DOHH2 (cell line): ENCODE measurements around the gene CD28.

Experiments
- H3F3A ChIP-seq: fragments of 200-600 bp; sonication (generic), shearing (Covaris generic); 2 replicates; pipeline ENCODE4 v1.6.0; 2016; ENCODE audit warnings: antibody characterized with exemption, mild to moderate bottlenecking; ENCODE audit not compliant: control insufficient read depth, insufficient read depth
- H3K27ac ChIP-seq: fragments of 200-600 bp; sonication (generic); 2 replicates; pipeline ENCODE4 v1.5.1; 2014; ENCODE audit warnings: low read depth, mild to moderate bottlenecking, low read length, moderate library complexity
- H3K27me3 ChIP-seq: fragments of 200-600 bp; sonication (generic); 2 replicates; pipeline ENCODE4 v1.6.1; 2014; ENCODE audit warnings: mild to moderate bottlenecking, low read length, mixed read lengths; ENCODE audit not compliant: control insufficient read depth
- H3K36me3 ChIP-seq: fragments of 200-600 bp; sonication (generic); 2 replicates; pipeline ENCODE4 v1.6.1; 2014; ENCODE audit warnings: mild to moderate bottlenecking, low read length, moderate library complexity, mixed read lengths; ENCODE audit not compliant: control insufficient read depth
- H3K4me1 ChIP-seq: fragments of 200-600 bp; sonication (generic); 2 replicates; pipeline ENCODE4 v1.6.1; 2014; ENCODE audit warnings: mild to moderate bottlenecking, low read length, mixed read lengths; ENCODE audit not compliant: control insufficient read depth
- H3K4me2 ChIP-seq: fragments of 200-600 bp; sonication (generic); 2 replicates; pipeline ENCODE4 v1.6.0; 2014; ENCODE audit warnings: mild to moderate bottlenecking, low read length, moderate library complexity
- H3K4me3 ChIP-seq: fragments of 200-600 bp; sonication (generic); 2 replicates; pipeline ENCODE4 v1.5.1; 2014; ENCODE audit warnings: mild to moderate bottlenecking, low read length, mixed read lengths
- H3K79me2 ChIP-seq: fragments of 200-600 bp; sonication (generic); 2 replicates; pipeline ENCODE4 v1.6.1; 2014; ENCODE audit warnings: mild to moderate bottlenecking, low read length, mixed read lengths; ENCODE audit not compliant: control insufficient read depth
- H3K9me2 ChIP-seq: fragments of 200-600 bp; sonication (generic); replicated peaks from 2 replicates; pipeline ENCODE4 v1.6.1; 2014; ENCODE audit warnings: mild to moderate bottlenecking, low read length, mixed read lengths; ENCODE audit not compliant: control insufficient read depth
- H3K9me3 ChIP-seq: fragments of 200-600 bp; sonication (generic); 2 replicates; pipeline ENCODE4 v1.6.1; 2014; ENCODE audit warnings: antibody characterized with exemption, low read length, mixed read lengths; ENCODE audit not compliant: control insufficient read depth, insufficient read depth
- H4K20me1 ChIP-seq: fragments of 200-600 bp; sonication (generic); 2 replicates; pipeline ENCODE4 v1.6.0; 2014; ENCODE audit warnings: low read depth, mild to moderate bottlenecking, antibody characterized with exemption, low read length, moderate library complexity; ENCODE audit not compliant: control insufficient read depth, insufficient read depth
- EZH2phosphoT487 ChIP-seq: fragments of 200-600 bp; sonication (generic); IDR thresholded peaks from 2 replicates; pipeline ENCODE4 v1.6.1; 2017; ENCODE audit warnings: borderline replicate concordance, mild to moderate bottlenecking, antibody characterized with exemption, low read length, moderate library complexity, mixed read lengths
- TF ChIP-seq, protein P1 (sequence below): fragments of 200-600 bp; sonication (generic); IDR thresholded peaks from one replicate; pipeline ENCODE4 v1.5.1; 2014; ENCODE audit warnings: antibody characterized with exemption, mild to moderate bottlenecking, low read depth, low read length; ENCODE audit not compliant: poor library complexity, severe bottlenecking

CD28 gene

DNA sequence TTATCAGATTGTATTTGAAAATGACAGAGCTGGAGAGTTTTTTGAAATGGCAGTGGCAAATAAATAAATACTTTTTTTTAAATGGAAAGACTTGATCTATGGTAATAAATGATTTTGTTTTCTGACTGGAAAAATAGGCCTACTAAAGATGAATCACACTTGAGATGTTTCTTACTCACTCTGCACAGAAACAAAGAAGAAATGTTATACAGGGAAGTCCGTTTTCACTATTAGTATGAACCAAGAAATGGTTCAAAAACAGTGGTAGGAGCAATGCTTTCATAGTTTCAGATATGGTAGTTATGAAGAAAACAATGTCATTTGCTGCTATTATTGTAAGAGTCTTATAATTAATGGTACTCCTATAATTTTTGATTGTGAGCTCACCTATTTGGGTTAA lies 30.9 kb downstream of the CD28 start:
- H3K27me3 ChIP-seq: peaks cover 7% of the 10 kb centered on the region
- no peaks in the 10 kb centered on the region for H3K79me2 ChIP-seq
- H4K20me1 ChIP-seq: no peaks in the 10 kb centered on the region
- no peaks in the 10 kb centered on the region for H3K9me3 ChIP-seq
- H3K9me2 ChIP-seq: no peaks in the 10 kb centered on the region
- no peaks in the 10 kb centered on the region for H3F3A ChIP-seq
- H3K27ac ChIP-seq: no peak overlapping the region
- H3K4me1 ChIP-seq: no peaks in the 10 kb centered on the region
- H3K4me3 ChIP-seq: no peak overlapping the region
- no peak overlapping the region for H3K4me2 ChIP-seq
- TF ChIP-seq, protein P1, sequence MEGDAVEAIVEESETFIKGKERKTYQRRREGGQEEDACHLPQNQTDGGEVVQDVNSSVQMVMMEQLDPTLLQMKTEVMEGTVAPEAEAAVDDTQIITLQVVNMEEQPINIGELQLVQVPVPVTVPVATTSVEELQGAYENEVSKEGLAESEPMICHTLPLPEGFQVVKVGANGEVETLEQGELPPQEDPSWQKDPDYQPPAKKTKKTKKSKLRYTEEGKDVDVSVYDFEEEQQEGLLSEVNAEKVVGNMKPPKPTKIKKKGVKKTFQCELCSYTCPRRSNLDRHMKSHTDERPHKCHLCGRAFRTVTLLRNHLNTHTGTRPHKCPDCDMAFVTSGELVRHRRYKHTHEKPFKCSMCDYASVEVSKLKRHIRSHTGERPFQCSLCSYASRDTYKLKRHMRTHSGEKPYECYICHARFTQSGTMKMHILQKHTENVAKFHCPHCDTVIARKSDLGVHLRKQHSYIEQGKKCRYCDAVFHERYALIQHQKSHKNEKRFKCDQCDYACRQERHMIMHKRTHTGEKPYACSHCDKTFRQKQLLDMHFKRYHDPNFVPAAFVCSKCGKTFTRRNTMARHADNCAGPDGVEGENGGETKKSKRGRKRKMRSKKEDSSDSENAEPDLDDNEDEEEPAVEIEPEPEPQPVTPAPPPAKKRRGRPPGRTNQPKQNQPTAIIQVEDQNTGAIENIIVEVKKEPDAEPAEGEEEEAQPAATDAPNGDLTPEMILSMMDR: no peak
- TF ChIP-seq EZH2phosphoT487: no peak
- no peaks in the 10 kb centered on the region for H3K36me3 ChIP-seq

DNA sequence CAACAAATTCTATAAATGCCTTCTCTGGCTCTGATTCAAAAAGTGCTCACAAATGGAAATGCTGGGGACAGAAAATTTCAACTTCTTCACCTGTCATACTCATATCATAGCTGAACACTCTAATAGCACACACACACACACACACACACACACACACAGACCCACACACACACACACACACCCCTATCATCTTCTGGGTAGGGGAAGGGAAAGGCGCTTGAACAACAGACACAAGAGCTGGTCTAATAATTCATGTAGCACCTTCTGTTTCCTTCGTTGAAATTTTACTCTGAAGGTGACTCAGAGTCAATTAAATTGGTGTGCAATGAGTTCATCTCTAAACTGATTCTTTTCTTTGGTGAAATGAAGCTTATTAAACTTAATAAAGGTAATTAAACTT lies 32.9 kb downstream of the CD28 start:
- H4K20me1 ChIP-seq: no peaks in the 10 kb centered on the region
- no peak overlapping the region for H3K27ac ChIP-seq

DNA sequence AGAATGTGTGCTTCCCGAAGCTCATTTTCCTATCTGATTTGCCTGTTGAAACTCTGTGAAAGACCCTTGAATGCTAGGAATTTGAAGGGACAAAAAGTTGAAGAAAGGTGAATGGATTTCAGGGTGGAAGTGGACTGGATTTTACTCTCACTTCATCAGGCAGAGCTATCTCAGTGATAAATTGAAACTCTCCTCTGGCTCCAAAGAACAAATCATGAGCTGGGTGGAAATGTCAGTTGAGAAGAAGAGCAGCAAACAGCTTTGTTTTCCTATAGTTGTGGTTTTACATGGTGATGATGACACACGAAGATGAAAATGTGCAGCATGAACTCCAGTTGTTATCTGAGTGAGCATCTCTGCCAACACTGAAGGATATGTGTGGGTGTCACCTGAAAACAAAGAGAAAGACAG lies 34.4 kb downstream of the CD28 start:
- Histone ChIP-seq H3K4me1 (no peaks in the 10 kb centered on the region), H3K9me3 (no peaks in the 10 kb centered on the region), H3K4me2 (no peak overlapping the region), H3K79me2 (no peaks in the 10 kb centered on the region), H3K36me3 (no peaks in the 10 kb centered on the region), H3K27ac (no peak overlapping the region), H4K20me1 (no peaks in the 10 kb centered on the region), H3K9me2 (no peaks in the 10 kb centered on the region), H3F3A (no peaks in the 10 kb centered on the region), H3K27me3 (peaks cover 7% of the 10 kb centered on the region), H3K4me3 (no peak overlapping the region)
- TF ChIP-seq, protein P1: no peak

More for the DNA sequence above, 32.9 kb downstream of the CD28 start:
- no peaks in the 10 kb centered on the region for H3K79me2 ChIP-seq
- H3K9me3 ChIP-seq: no peaks in the 10 kb centered on the region
- H3K9me2 ChIP-seq: no peaks in the 10 kb centered on the region
- no peaks in the 10 kb centered on the region for H3F3A ChIP-seq
- peaks cover 7% of the 10 kb centered on the region for H3K27me3 ChIP-seq
- no peaks in the 10 kb centered on the region for H3K4me1 ChIP-seq
- H3K4me2 ChIP-seq: no peak overlapping the region
- no peaks in the 10 kb centered on the region for H3K36me3 ChIP-seq
- TF ChIP-seq, protein P1: no peak
- TF ChIP-seq EZH2phosphoT487: no peak
- no peak overlapping the region for H3K4me3 ChIP-seq

DNA sequence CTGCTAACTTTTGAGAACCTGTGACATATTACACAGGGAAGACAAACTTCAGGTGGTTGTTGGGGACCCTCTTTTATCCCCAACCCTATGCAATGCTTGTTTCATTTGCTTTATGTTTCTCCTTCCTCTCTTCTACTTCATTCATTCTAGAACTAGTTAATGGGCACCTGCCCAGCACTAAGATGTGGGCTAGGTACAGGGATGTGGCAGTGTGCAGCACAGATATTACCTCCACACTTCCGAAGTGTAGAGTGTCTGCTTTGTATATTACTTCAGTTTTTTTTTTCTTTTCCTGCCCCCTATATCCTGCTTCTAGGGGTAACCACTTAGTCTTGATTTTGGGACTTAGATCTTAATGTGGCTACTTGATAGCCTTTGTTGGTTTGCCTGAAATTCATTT lies 35.1 kb downstream of the CD28 start:
- peaks cover 7% of the 10 kb centered on the region for H3K27me3 ChIP-seq
- H3K9me2 ChIP-seq: no peaks in the 10 kb centered on the region
- no peaks in the 10 kb centered on the region for H3F3A ChIP-seq
- no peaks in the 10 kb centered on the region for H3K79me2 ChIP-seq
- no peak overlapping the region for H3K4me2 ChIP-seq
- no peaks in the 10 kb centered on the region for H3K9me3 ChIP-seq
- no peak overlapping the region for H3K4me3 ChIP-seq
- no peaks in the 10 kb centered on the region for H4K20me1 ChIP-seq
- H3K4me1 ChIP-seq: no peaks in the 10 kb centered on the region
- no peak for TF ChIP-seq EZH2phosphoT487
- TF ChIP-seq, protein P1: no peak
- no peak overlapping the region for H3K27ac ChIP-seq
- H3K36me3 ChIP-seq: no peaks in the 10 kb centered on the region
